ENCODE measurements around the gene CATSPER1.

CATSPER1 gene

GRCh38 chr11:66056501-66056900, 30.2 kb upstream of the CATSPER1 start:
- TF ChIP-seq PKNOX1 (IDR thresholded peaks at IDR 0.05) (no peak), CTBP1 (IDR thresholded peaks at IDR 0.05; ENCODE audit: borderline replicate concordance) (no peak), SP1 (IDR thresholded peaks at IDR 0.05) (no peak), NFRKB (IDR thresholded peaks at IDR 0.05) (no peak), ZNF384 (IDR thresholded peaks at IDR 0.05) (no peak), FOXK2 (IDR thresholded peaks at IDR 0.05) (no peak), FOXM1 (IDR thresholded peaks at IDR 0.05; ENCODE audit: borderline replicate concordance) (no peak), ELF4 (IDR thresholded peaks at IDR 0.05) (no peak), LEF1 (IDR thresholded peaks at IDR 0.05; ENCODE audit: borderline replicate concordance) (no peak), SUZ12 (IDR thresholded peaks at IDR 0.05) (no peak), BHLHE40 (IDR thresholded peaks at IDR 0.05; ENCODE audit: borderline replicate concordance) (no peak), ARNT (IDR thresholded peaks at IDR 0.05) (no peak)
- ChIA-PET POLR2A (no interaction called here), CTCF (interaction anchor here (1.9 kb wide), 1 partner anchor 12 kb away, joined by 12 read pairs; no protein-coding TSS in a partner anchor)
- DNase-seq (ENCODE audit: extremely low spot score) = no peak

- DNase-seq (ENCODE audit: extremely low spot score) = no peak
- ChIA-PET POLR2A (interaction anchor here (3.5 to 4.9 kb wide), 2 partner anchors 8 to 13 kb away, joined by 20 to 34 read pairs; no protein-coding TSS in a partner anchor), CTCF (interaction anchor here (1.7 to 1.9 kb wide), 2 partner anchors 9 to 14 kb away, joined by 7 to 12 read pairs; no protein-coding TSS in a partner anchor)
- TF ChIP-seq SUZ12 (IDR thresholded peaks at IDR 0.05) (no peak), CTBP1 (IDR thresholded peaks at IDR 0.05; ENCODE audit: borderline replicate concordance) (no peak), ZNF384 (IDR thresholded peaks at IDR 0.05) (no peak), BHLHE40 (IDR thresholded peaks at IDR 0.05; ENCODE audit: borderline replicate concordance) (no peak), SP1 (IDR thresholded peaks at IDR 0.05) (no peak), NFRKB (IDR thresholded peaks at IDR 0.05) (no peak), FOXM1 (IDR thresholded peaks at IDR 0.05; ENCODE audit: borderline replicate concordance) (no peak), PKNOX1 (IDR thresholded peaks at IDR 0.05) (no peak), ARNT (IDR thresholded peaks at IDR 0.05) (no peak), HDGF (IDR thresholded peaks at IDR 0.05; ENCODE audit: borderline replicate concordance) (no peak), FOXA1 (IDR thresholded peaks at IDR 0.05) (no peak), LEF1 (IDR thresholded peaks at IDR 0.05; ENCODE audit: borderline replicate concordance) (no peak), FOXK2 (IDR thresholded peaks at IDR 0.05) (no peak), TARDBP (IDR thresholded peaks at IDR 0.05) (no peak), L3MBTL2 (conservative IDR thresholded peaks at IDR 0.05) (no peak), ELF4 (IDR thresholded peaks at IDR 0.05) (no peak)
Measured at GRCh38 chr11:66055021-66055420, 28.7 kb upstream of the CATSPER1 start.

- ChIA-PET POLR2A (interaction anchor here (0.8 to 4.9 kb wide), 10 partner anchors 11 to 338 kb away, joined by 3 to 34 read pairs (median 6); partner anchors contain the start of genes FIBP and MUS81), CTCF (interaction anchor here (1.0 to 4.6 kb wide), 2 partner anchors 16 to 30 kb away, joined by 3 to 24 read pairs; no protein-coding TSS in a partner anchor)
- no peak for DNase-seq (ENCODE audit: extremely low spot score)
- TF ChIP-seq FOXA1 (IDR thresholded peaks at IDR 0.05) (no peak), ELF4 (IDR thresholded peaks at IDR 0.05) (no peak), TARDBP (IDR thresholded peaks at IDR 0.05) (no peak), LEF1 (IDR thresholded peaks at IDR 0.05; ENCODE audit: borderline replicate concordance) (no peak), CTBP1 (IDR thresholded peaks at IDR 0.05; ENCODE audit: borderline replicate concordance) (no peak), FOXM1 (IDR thresholded peaks at IDR 0.05; ENCODE audit: borderline replicate concordance) (no peak), FOXK2 (IDR thresholded peaks at IDR 0.05) (no peak), SP1 (IDR thresholded peaks at IDR 0.05) (no peak), BHLHE40 (IDR thresholded peaks at IDR 0.05; ENCODE audit: borderline replicate concordance) (no peak), ZNF384 (IDR thresholded peaks at IDR 0.05) (no peak), ARNT (IDR thresholded peaks at IDR 0.05) (no peak), L3MBTL2 (conservative IDR thresholded peaks at IDR 0.05) (no peak)
Measured at GRCh38 chr11:66052664-66052982, 26.3 kb upstream of the CATSPER1 start.

- peak; percentile 96 for DNase-seq (ENCODE audit: extremely low spot score)
- ChIA-PET POLR2A (interaction anchor here (0.6 to 4.9 kb wide), 22 partner anchors 8 to 337 kb away, joined by 3 to 34 read pairs (median 4); partner anchors contain the start of genes BANF1, CCDC85B, EIF1AD and FIBP), CTCF (interaction anchor here (1.0 to 4.6 kb wide), 3 partner anchors 16 to 221 kb away, joined by 3 to 24 read pairs (median 3); no protein-coding TSS in a partner anchor)
- no peak for TF ChIP-seq PKNOX1 (IDR thresholded peaks at IDR 0.05)
- no peak for TF ChIP-seq BHLHE40 (IDR thresholded peaks at IDR 0.05; ENCODE audit: borderline replicate concordance)
- no peak for TF ChIP-seq FOXK2 (IDR thresholded peaks at IDR 0.05)
- TF ChIP-seq FOXA1 (IDR thresholded peaks at IDR 0.05) = no peak
- no peak for TF ChIP-seq CTBP1 (IDR thresholded peaks at IDR 0.05; ENCODE audit: borderline replicate concordance)
- TF ChIP-seq SUZ12 (IDR thresholded peaks at IDR 0.05) = no peak
- no peak for TF ChIP-seq LEF1 (IDR thresholded peaks at IDR 0.05; ENCODE audit: borderline replicate concordance)
- TF ChIP-seq ARNT (IDR thresholded peaks at IDR 0.05) = no peak
- TF ChIP-seq TARDBP (IDR thresholded peaks at IDR 0.05) = no peak
- no peak for TF ChIP-seq FOXM1 (IDR thresholded peaks at IDR 0.05; ENCODE audit: borderline replicate concordance)
- TF ChIP-seq HDGF (IDR thresholded peaks at IDR 0.05; ENCODE audit: borderline replicate concordance) = 0 out of 2 replicates have a peak, but pooled peaks have one; percentile 98
- TF ChIP-seq L3MBTL2 (conservative IDR thresholded peaks at IDR 0.05) = no peak
- no peak for TF ChIP-seq ZNF384 (IDR thresholded peaks at IDR 0.05)
- peak; percentile 96 for TF ChIP-seq ELF4 (IDR thresholded peaks at IDR 0.05)
Measured at GRCh38 chr11:66051766-66052663, 25.7 kb upstream of the CATSPER1 start, which contains the start of gene SF3B2. TSS of gene SF3B2 (plus strand) at chr11:66052364. CDS start at chr11:66052385, 21 bp downstream.

GRCh38 chr11:66051371-66051765, 25.1 kb upstream of the CATSPER1 start:
- ChIA-PET CTCF (interaction anchor here (1.0 to 4.6 kb wide), 3 partner anchors 13 to 220 kb away, joined by 3 to 24 read pairs (median 3); no protein-coding TSS in a partner anchor), POLR2A (interaction anchor here (1.0 to 4.9 kb wide), 9 partner anchors 10 to 248 kb away, joined by 3 to 34 read pairs (median 5); partner anchors contain the start of gene CCDC85B)
- no peak for DNase-seq (ENCODE audit: extremely low spot score)
- TF ChIP-seq FOXA1 (IDR thresholded peaks at IDR 0.05) (no peak), SP1 (IDR thresholded peaks at IDR 0.05) (no peak), SUZ12 (IDR thresholded peaks at IDR 0.05) (no peak), PKNOX1 (IDR thresholded peaks at IDR 0.05) (no peak), TARDBP (IDR thresholded peaks at IDR 0.05) (no peak), BHLHE40 (IDR thresholded peaks at IDR 0.05; ENCODE audit: borderline replicate concordance) (no peak), FOXK2 (IDR thresholded peaks at IDR 0.05) (no peak), HDGF (IDR thresholded peaks at IDR 0.05; ENCODE audit: borderline replicate concordance) (no peak), ZNF384 (IDR thresholded peaks at IDR 0.05) (no peak), ELF4 (IDR thresholded peaks at IDR 0.05) (no peak), CTBP1 (IDR thresholded peaks at IDR 0.05; ENCODE audit: borderline replicate concordance) (no peak), FOXM1 (IDR thresholded peaks at IDR 0.05; ENCODE audit: borderline replicate concordance) (no peak), L3MBTL2 (conservative IDR thresholded peaks at IDR 0.05) (no peak)

Data from HEK293T (cell line).